GM21526 (cell line): Measurements from ENCODE around the gene AMIGO2.

Experiments used
- ATAC-seq: cut with Tn5 transposase; IDR thresholded peaks from one replicate; pipeline ENCODE4 v1.9.1; 2021; ENCODE audit warnings: moderate library complexity; ENCODE audit not compliant: unreplicated experiment, low FRiP score

The AMIGO2 gene

GRCh38 chr12:47038270-47038748 lies 41.5 kb downstream of the AMIGO2 start:
- ATAC-seq, result no peak

GRCh38 chr12:47035484-47035883 lies 44.3 kb downstream of the AMIGO2 start:
- ATAC-seq, result no peak

DNA sequence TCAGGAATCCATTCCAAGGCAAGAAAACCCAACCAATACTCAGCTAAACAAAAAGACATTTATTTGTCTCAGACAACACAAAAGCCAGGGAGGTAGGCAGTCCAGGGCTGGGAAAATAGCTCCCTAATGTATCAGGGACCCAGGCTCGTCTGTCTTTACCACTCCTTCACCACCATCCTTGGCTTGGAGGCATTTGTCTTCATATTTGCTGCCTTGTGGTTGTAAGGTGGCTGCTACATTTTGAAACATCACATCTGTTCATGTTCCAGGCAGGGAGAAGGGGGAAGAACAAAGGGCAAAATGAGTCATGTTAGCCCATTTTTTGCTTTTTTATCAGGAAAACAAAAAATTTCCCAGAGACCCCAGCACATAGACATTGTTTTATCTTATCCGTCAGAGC lies 45.1 kb downstream of the AMIGO2 start:
- no peak for ATAC-seq

DNA sequence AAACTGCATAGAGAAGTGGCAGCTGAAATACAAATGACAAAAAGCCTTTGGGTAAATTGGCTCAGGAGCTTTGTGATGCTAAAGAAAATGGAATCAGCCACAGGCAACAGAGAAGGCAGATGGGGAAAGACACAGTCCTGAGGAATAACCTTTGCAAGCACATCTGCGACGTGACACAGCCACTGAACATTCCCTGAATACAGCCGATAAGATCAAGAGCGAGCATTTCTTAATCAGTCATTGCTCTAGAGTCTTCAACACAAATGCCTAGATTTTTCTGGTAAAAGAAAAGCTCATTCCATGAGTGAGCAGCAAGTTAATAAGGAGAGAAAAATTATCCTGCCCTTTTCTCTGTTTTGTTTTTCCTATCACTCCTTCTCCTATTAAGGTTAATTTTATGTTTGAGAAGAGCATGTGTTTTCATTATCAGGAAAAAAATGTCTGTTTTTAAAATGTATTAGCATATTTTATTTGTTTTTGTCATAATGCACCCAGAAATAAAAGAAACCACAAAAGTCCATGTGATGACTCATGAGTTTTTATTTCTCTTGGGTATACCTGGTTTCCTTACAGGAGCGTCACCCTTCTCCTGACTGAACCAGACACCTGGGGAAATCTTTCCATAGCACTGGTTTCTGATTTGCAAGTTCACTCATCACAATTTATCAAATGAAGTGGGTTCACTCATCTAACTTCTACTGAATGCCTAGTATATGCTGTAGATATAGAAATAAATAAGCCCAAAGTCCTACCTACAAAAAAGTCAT lies 45.8 kb downstream of the AMIGO2 start:
- no peak for ATAC-seq

DNA sequence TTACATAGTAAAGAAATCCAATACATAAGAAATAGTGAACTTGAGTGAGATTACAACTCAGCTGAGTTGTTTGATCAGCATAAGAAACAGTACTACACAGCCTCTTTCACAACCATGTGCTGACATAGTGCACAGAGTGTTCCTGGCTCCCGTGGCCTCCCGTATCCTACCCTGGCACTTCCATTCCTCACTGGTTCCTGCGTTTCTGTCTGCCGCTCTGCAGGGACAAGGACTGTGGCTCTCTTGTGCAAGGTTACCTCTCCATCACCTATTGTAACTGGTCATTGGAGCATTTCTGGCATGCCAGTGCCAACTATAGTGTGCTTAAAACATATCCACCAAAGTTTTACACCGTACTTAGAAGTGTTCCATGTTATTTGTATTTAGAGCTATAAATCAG lies 46.7 kb downstream of the AMIGO2 start:
- no peak for ATAC-seq

GRCh38 chr12:47032644-47033043 lies 47.1 kb downstream of the AMIGO2 start:
- ATAC-seq, result no peak

DNA sequence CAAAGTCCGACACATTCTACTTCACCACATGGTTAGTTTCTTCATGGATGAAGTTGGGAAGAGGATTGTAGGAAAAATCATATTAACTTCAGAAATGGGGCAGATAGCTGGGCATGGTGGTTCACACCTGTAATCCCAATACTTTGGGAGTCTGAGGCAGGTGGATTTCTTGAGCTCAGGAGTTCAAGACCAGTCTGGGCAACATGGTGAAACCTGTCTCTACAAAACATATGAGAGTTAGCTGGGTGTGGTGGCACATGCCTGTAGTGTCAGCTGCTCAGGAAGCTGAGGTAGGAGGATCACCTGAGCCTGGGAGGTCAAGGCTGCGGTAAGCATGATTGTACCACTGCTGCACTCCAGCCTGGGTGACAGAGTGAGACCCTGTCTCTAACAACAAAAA lies 49.9 kb downstream of the AMIGO2 start:
- ATAC-seq, result no peak

GRCh38 chr12:47028981-47029708 lies 50.6 kb downstream of the AMIGO2 start:
- ATAC-seq, result no peak

DNA sequence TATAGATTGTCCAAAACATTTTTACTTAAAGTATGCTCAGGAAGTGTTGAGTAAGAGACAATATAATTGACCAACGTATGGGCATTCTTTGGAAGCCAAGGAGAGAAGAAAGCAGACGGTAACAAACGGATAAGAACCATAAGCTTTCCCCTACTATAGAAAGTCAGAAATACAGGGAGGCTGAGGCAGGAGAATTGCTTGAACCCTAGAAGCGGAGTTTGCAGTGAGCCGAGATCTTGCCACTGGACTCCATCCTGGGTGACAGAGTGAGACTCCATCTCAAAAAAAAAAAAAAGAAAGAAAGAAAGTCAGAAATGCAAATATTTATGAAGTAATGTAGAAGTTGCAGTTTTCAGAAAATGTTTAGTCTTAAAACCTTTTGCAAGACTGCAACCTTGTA lies 51.6 kb downstream of the AMIGO2 start:
- ATAC-seq, result no peak
